GM19099 (cell line): ENCODE measurements around the gene FHIT.

Experiments
- POLR2A ChIP-seq: IDR thresholded peaks from 3 replicates; pipeline ENCODE4 v1.6.1; 2011; ENCODE audit warnings: low read depth; ENCODE audit not compliant: insufficient read length; ENCODE audit errors: extremely low read depth

FHIT gene

DNA sequence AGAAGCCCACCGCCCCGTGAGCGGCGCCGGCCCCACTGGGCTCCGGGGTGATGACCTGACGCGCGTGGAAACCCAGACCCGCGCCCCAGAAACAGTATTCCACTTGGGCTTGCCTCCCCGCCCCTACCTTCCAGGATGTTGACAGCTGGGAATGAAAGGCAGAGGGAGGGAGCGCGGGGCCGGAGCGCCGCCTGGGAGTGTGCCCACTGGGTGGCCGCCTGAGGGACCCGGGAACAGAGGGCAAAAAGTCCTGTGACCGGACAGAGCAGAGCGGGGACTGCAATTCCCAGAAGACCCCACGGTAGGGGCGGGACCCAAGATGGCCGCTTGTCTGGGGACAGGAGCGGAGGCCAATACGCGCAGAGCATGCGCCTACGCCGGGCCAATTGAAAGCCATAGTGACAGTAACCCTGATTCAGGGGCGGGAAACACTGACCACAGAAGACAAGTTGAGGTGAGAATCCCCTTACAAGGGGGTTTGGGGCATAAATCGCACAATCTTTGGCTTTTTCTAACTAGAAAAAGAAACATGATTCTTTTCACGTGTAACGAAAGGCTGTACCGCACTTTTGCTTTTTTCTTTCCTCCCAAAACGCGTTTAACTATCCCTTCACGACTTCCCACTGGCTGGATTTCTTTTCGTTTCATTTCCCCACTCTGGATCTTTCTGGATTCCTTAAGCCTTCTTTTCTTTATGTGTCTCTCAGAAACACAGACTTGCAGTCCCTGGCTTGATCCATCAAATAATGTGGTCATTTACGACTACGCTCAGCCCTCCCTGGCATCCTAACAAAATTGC, at the start of gene FHIT:
TSS of gene FHIT (minus strand) at position 279 of the 799 bp plus-strand sequence.
- TF ChIP-seq POLR2A, result peak; percentile 50

DNA sequence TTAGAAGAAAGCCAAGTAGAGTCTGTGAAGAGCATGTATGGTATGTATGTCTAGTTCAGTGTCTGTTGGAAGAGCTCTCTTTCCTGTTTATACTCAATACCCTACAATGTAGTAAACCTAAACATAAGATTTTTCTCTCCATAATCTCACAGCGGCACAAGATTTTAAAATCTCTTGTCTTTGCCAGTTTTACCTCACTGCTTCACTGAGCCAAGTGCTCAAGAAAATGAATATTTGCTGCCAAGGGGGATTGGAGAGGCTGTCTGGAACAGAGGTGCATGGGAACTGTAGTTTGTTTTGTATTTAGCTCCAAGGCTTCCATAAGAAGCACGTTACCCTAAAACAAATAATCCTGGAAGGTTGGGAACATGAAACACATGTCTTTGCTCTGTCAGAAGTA, 49.5 kb upstream of the FHIT start:
- no peak for TF ChIP-seq POLR2A

DNA sequence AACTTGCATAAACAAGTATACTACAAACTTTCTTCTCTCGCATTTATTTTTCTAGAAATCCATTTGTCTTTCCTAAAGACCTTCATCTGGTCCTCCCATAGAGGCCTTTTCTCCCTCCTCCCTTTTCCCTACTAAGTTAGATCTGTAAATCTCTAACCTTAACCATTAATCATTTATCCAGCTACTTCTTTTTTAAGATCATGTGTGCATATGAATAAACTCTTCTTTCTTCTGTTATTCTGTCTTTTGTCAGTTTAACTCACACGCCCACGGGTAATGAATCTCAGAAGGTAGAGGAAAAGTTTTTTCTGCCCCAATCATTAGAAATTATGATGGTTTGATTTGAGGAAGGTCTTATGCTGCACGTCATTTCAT, 48.7 kb upstream of the FHIT start:
- TF ChIP-seq POLR2A, result no peak

DNA sequence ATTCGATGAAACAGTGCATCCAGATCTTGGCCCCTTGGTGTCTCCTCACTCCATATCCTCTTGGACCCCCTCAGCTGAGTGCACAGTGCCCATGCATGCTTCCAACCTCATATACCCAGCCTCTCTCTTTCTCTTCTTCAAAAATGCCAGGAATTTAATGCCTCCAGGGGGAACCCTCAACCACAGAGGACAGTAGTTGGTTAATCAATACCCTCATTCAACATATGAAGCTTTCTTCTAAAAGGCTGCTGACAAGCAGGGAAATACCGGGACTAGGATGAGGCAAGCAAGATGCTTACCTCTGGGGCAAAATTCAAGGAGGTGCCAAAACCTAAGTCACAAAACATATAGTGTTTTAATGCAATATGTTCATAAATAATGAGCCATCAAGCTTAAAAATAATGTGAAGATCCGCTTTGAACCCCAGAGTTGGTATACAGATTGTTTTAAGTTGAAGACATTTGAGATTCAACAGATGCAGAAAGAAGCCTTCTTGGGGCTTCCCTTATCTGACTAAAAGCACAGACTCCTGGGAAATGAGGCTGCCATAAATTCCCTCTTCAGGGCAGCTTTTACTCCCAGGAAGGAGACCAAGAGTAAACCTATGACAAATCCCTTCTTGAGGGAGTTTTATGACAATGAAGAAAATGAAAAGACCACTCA, 48.2 kb upstream of the FHIT start:
- TF ChIP-seq POLR2A, result no peak

DNA sequence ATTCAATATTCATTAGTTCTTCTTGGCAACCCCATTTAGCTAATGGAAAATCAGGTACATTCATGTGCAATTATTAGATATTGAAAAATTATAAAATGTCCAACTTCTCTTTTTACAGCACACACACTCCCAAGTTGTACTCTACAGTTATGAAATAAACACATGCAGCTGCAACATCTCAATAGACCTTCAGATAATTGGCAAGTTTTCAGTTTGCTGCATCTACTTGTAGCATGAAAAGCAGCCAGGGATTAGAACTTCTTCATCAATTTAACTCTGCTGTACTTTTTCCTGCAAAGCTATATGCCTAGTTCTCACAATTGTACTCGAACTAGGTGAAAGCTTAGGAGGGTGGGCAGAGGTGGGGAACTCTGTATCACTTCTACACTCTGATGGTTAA, 46.6 kb upstream of the FHIT start:
- no peak for TF ChIP-seq POLR2A

DNA sequence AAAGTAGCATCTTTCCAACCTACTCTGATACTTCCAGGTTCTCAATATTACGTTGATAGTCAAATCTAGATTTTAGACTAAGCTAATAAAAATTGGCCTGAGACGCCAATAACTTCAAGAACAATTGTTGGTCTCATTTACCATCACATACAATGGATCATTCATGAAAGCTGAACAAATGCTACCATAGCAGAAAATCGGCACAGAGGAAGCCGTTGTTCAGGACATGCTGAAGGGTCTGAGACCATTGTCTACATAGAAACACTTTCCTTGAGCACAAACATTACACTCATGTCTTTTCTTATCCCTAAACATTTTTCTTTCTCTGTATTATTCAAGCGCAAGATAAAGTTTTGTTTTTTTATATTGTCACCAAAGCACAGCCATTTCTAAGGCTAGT, 37.2 kb upstream of the FHIT start:
- TF ChIP-seq POLR2A, result no peak

DNA sequence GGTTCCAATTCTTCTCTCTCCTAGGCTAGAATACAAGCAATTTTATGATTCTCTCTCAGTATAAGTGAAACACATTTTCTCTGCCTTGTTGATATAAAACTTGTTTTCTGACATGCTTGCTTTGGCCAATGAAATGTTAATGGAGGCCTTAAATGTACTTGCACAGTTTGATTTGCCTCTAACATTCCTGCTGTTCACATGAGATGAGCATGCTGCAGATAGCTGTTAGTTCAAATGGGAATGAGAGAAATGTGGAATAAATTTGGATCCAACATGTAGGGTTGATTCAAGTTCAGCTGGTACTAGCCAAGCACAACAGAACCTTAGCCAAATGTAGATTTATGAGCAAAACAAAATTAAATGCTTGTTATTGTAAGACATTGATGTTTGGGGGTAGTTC, 32.6 kb upstream of the FHIT start:
- TF ChIP-seq POLR2A, result no peak

DNA sequence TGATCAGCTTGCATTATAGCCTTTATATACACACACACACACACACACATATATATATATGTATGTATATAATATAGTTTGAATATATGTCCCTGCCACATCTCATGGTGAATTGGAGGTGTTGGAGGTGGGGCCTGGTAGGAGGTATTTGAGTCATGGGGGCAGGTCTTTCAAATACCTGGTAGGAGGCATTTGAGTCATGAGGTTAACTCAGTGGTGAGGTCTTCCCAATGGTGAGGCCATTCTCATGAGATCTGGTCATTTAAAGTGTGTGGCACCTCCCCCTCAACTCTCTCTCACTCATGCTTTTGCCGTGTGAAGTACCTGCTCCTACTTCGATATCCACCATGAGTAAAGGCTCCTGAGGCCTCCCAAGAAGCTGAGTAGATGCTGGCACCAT, 27.5 kb upstream of the FHIT start:
- TF ChIP-seq POLR2A, result no peak

DNA sequence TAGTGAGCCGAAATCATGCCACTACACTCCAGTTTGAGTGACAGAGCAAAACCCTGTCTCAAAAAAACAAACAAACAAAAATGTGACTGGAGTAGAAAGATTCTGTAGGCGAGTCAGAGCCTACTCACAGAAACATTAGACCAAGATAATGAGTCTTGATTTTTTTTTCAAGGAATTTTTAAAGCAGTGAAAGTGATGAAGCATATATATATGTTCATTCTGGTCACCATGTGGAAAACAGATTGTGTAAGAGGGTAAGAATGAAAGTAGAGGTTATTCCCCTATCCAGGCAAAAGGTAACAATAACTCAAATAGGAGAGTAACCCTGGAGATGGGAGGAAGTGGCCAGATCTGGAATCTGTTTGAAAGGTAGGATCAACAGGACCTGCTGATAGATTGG, 26.2 kb upstream of the FHIT start:
- no peak for TF ChIP-seq POLR2A

DNA sequence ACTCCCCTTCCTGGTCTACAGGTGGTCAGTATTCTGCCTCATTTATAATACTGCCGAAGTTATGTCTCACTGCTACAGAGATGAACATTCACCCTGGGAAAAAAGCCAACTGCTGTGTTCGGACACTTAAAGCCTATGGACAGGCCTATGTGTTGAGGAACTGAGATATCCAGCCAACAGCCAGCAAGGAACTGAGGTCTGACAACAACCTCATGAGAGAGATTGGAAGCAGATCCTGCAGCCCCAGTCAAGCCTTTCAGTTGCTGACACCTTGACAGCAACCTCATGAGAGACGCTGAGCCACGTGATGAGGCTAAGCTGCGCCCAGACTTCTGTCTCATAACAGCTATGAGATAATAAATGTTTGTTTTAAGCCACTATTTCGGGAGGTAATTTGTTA, 18.2 kb upstream of the FHIT start:
- no peak for TF ChIP-seq POLR2A

DNA sequence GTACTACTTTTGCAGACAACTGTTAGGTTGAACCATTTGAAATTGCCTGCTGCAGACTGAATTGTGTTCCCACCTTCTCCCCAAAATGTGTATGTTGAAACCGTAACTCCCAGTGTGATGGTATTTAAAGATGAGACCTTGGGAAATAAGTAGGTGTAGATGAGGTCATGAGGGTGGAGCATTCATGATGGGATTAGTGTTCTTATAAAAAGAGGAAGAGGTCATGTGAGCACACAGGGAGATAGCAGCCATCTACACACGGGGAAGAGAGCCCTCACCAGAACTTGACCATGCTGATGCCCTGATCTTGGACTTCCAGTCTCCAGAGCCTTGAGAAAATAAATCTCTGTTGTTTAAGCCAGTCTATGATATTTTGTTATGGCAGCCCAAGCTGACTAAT, 17.4 kb upstream of the FHIT start:
- no peak for TF ChIP-seq POLR2A

DNA sequence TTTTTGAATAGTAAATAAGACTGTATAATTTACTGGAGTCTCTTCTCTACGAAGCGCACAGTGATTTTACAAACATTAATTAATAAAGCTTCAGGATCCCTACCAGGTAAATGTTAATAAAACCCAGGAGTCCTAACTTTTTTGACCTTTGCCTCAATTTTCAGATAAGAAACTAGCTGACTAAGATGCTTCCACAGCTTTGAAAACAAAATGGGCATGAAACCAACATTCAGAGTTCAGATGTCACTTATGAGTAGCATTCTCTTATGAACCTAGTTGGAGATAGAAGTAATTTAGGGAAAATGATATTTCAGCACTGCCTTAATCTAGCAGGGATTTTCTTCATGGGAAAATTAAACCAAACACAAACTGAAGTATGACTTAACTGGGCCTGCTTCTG, 13.0 kb upstream of the FHIT start:
- no peak for TF ChIP-seq POLR2A

DNA sequence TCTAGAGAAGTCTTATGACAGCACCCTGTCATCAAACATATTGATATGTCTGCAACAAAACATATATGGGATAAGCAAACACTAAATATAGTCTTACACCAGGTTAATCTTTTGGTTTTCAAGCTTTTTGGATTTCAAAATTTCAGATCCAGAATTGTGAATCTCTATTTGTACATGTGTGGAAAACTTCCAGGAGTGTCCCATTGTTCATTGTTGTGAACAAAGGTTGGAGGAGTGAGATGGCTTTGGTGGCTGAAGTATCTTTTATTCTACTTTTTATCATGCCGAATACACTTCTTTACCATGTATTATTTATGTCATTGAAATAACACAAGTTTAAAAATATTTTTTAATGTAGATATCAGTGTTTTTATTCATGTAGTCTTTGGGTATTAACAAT, 5.9 kb upstream of the FHIT start:
- no peak for TF ChIP-seq POLR2A

DNA sequence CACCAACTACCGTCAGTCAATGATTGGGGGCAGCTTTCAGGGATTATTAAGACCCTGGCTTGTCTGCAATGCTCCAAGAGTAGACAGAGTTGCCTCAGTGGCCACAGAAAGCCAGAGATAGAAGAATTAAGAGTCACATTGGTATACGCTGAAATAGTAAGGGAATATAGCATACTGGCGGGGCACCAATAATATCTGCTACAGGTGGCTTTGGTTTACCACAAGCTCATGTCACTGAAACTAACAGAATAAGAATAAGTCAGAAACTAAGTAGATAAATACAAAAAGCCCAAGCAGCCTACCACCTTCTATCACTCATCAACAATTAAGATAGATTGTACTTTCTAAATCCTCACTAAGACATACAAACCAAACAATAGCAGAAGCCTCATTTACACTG, 2.5 kb upstream of the FHIT start:
- no peak for TF ChIP-seq POLR2A

DNA sequence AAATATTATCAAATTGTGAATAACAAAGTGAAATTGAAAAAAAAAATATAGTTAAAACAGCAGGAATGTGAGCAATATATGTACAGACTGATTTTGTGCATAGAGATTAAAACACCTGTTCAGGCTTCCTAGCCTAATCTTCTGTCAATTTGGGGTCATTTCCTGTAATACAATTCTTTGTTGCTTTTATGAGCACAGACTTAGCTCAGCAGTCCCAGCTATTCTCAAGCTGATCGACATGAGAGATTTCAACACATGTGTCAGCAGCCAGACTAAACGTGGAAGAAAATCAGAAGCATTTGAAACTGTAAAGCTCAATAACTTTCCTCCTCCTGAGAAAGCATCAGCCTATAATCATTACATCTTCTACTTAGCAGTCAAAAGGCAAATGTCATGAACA, 1.6 kb upstream of the FHIT start:
- no peak for TF ChIP-seq POLR2A

DNA sequence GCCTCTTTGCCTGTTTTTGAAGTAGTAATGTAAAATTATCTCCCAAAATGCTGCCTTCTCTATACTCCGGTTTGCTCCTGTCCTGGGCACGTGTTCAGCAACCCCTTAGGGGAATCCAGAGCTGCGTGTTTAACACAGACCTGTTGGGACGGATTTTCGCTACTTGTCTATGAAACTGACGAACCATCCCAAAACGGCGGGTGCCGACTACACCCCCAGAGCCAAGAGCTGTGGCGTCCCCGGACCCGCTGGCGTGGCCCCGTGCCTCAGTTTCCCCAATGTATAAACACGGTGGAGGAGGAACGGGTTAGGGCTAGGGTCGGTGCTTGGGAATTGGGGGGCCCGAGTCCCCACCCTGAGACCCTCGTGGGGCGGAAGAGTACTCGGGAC, 473 bp downstream of the FHIT start:
- TF ChIP-seq POLR2A, result no peak

DNA sequence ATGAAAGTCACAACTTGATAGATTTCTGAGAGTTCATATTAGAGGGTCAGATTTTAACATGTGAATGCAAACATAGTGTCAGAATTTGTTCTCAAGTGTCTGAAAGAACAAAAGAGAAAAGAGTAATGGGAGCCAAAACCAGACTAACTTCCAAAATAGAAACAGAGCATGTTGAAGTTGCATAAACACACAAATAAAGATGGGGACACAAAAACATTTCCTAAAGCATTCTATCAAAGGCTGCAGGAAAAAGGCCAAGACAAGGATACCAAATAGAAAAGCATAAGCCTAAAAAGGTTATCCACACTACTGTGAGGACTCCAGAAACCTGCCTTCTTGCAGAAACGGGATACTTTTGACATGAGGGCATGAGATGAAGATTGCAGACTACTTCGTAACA, 2.8 kb downstream of the FHIT start:
- TF ChIP-seq POLR2A, result no peak
